ENCODE measurements around the gene CPA4.
"Not testable (repeated sequence)": the region's sequence is repeated elsewhere in the genome, so short reads cannot be mapped to it uniquely, and the experiment has no call there.

Gene CPA4

GRCh38 chr7:130304878-130305277, 11.9 kb downstream of the CPA4 start:
- Histone ChIP-seq H3K4me3 (ENCODE audit: low read length) (no peak overlapping the region), H3K9ac (ENCODE audit: low read length) (no peak overlapping the region), H3K27me3 (ENCODE audit: control insufficient read depth, insufficient read depth, low read length) (no peaks in the 10 kb centered on the region), H3K4me1 (ENCODE audit: control insufficient read depth, low read depth, low read length) (no peaks in the 10 kb centered on the region), H3K9me3 (ENCODE audit: control insufficient read depth, low read depth, low read length) (no peaks in the 10 kb centered on the region), H3K27ac (ENCODE audit: low read length) (no peak overlapping the region), H3K36me3 (ENCODE audit: control insufficient read depth, low read depth, low read length) (no peaks in the 10 kb centered on the region)

- Histone ChIP-seq H3K27me3 (ENCODE audit: control insufficient read depth, insufficient read depth, low read length) (no peaks in the 10 kb centered on the region), H3K4me1 (ENCODE audit: control insufficient read depth, low read depth, low read length) (no peaks in the 10 kb centered on the region), H3K4me3 (ENCODE audit: low read length) (no peak overlapping the region), H3K36me3 (ENCODE audit: control insufficient read depth, low read depth, low read length) (no peaks in the 10 kb centered on the region), H3K9ac (ENCODE audit: low read length) (no peak overlapping the region), H3K27ac (ENCODE audit: low read length) (no peak overlapping the region), H3K9me3 (ENCODE audit: control insufficient read depth, low read depth, low read length) (no peaks in the 10 kb centered on the region)
Measured at GRCh38 chr7:130305433-130306042, 12.6 kb downstream of the CPA4 start.

- Histone ChIP-seq H3K4me1 (ENCODE audit: control insufficient read depth, low read depth, low read length) (no peaks in the 10 kb centered on the region), H3K9ac (ENCODE audit: low read length) (no peak overlapping the region)
Measured at GRCh38 chr7:130309986-130310385, 17.0 kb downstream of the CPA4 start.

GRCh38 chr7:130314305-130314704, 21.3 kb downstream of the CPA4 start:
- no peak overlapping the region for H3K4me3 ChIP-seq (ENCODE audit: low read length)
- no peaks in the 10 kb centered on the region for H3K27me3 ChIP-seq (ENCODE audit: control insufficient read depth, insufficient read depth, low read length)
- H3K27ac ChIP-seq (ENCODE audit: low read length): no peak overlapping the region
- no peaks in the 10 kb centered on the region for H3K36me3 ChIP-seq (ENCODE audit: control insufficient read depth, low read depth, low read length)
- no peaks in the 10 kb centered on the region for H3K9me3 ChIP-seq (ENCODE audit: control insufficient read depth, low read depth, low read length)
- H3K9ac ChIP-seq (ENCODE audit: low read length): no peak overlapping the region
- H3K4me1 ChIP-seq (ENCODE audit: control insufficient read depth, low read depth, low read length): no peaks in the 10 kb centered on the region

More at GRCh38 chr7:130309986-130310385, 17.0 kb downstream of the CPA4 start:
- Histone ChIP-seq H3K27me3 (ENCODE audit: control insufficient read depth, insufficient read depth, low read length) (no peaks in the 10 kb centered on the region), H3K9me3 (ENCODE audit: control insufficient read depth, low read depth, low read length) (no peaks in the 10 kb centered on the region), H3K36me3 (ENCODE audit: control insufficient read depth, low read depth, low read length) (no peaks in the 10 kb centered on the region), H3K4me3 (ENCODE audit: low read length) (no peak overlapping the region), H3K27ac (ENCODE audit: low read length) (no peak overlapping the region)

- Histone ChIP-seq H3K4me3 (ENCODE audit: low read length) (no peak overlapping the region), H3K27me3 (ENCODE audit: control insufficient read depth, insufficient read depth, low read length) (no peaks in the 10 kb centered on the region), H3K9me3 (ENCODE audit: control insufficient read depth, low read depth, low read length) (no peaks in the 10 kb centered on the region), H3K36me3 (ENCODE audit: control insufficient read depth, low read depth, low read length) (no peaks in the 10 kb centered on the region), H3K9ac (ENCODE audit: low read length) (no peak overlapping the region), H3K27ac (ENCODE audit: low read length) (no peak overlapping the region), H3K4me1 (ENCODE audit: control insufficient read depth, low read depth, low read length) (no peaks in the 10 kb centered on the region)
Measured at GRCh38 chr7:130319541-130319940, 26.6 kb downstream of the CPA4 start.

- H3K9ac ChIP-seq (ENCODE audit: low read length); H3K27ac ChIP-seq (ENCODE audit: low read length); H3K36me3 ChIP-seq (ENCODE audit: control insufficient read depth, low read depth, low read length); H3K4me3 ChIP-seq (ENCODE audit: low read length); H3K4me1 ChIP-seq (ENCODE audit: control insufficient read depth, low read depth, low read length); H3K27me3 ChIP-seq (ENCODE audit: control insufficient read depth, insufficient read depth, low read length); H3K9me3 ChIP-seq (ENCODE audit: control insufficient read depth, low read depth, low read length): not testable (repeated sequence)
Measured at GRCh38 chr7:130321542-130322229, 28.7 kb downstream of the CPA4 start.

- Histone ChIP-seq H3K4me3 (ENCODE audit: low read length) (no peak overlapping the region), H3K9ac (ENCODE audit: low read length) (no peak overlapping the region)
Measured at GRCh38 chr7:130322615-130323014, 29.7 kb downstream of the CPA4 start.

GRCh38 chr7:130324306-130324943, 31.5 kb downstream of the CPA4 start:
- Histone ChIP-seq H3K4me1 (ENCODE audit: control insufficient read depth, low read depth, low read length) (no peaks in the 10 kb centered on the region), H3K27ac (ENCODE audit: low read length) (no peak overlapping the region), H3K9me3 (ENCODE audit: control insufficient read depth, low read depth, low read length) (no peaks in the 10 kb centered on the region), H3K4me3 (ENCODE audit: low read length) (no peak overlapping the region), H3K9ac (ENCODE audit: low read length) (no peak overlapping the region), H3K36me3 (ENCODE audit: control insufficient read depth, low read depth, low read length) (no peaks in the 10 kb centered on the region), H3K27me3 (ENCODE audit: control insufficient read depth, insufficient read depth, low read length) (no peaks in the 10 kb centered on the region)

More at GRCh38 chr7:130322615-130323014, 29.7 kb downstream of the CPA4 start:
- H3K27me3 ChIP-seq (ENCODE audit: control insufficient read depth, insufficient read depth, low read length): no peaks in the 10 kb centered on the region
- H3K4me1 ChIP-seq (ENCODE audit: control insufficient read depth, low read depth, low read length): no peaks in the 10 kb centered on the region
- no peak overlapping the region for H3K27ac ChIP-seq (ENCODE audit: low read length)
- H3K9me3 ChIP-seq (ENCODE audit: control insufficient read depth, low read depth, low read length): no peaks in the 10 kb centered on the region
- H3K36me3 ChIP-seq (ENCODE audit: control insufficient read depth, low read depth, low read length): no peaks in the 10 kb centered on the region

GRCh38 chr7:130329681-130330080, 36.7 kb downstream of the CPA4 start:
- no peaks in the 10 kb centered on the region for H3K36me3 ChIP-seq (ENCODE audit: control insufficient read depth, low read depth, low read length)
- no peak overlapping the region for H3K27ac ChIP-seq (ENCODE audit: low read length)
- no peak overlapping the region for H3K9ac ChIP-seq (ENCODE audit: low read length)
- no peak overlapping the region for H3K4me3 ChIP-seq (ENCODE audit: low read length)
- H3K4me1 ChIP-seq (ENCODE audit: control insufficient read depth, low read depth, low read length): no peaks in the 10 kb centered on the region
- no peaks in the 10 kb centered on the region for H3K9me3 ChIP-seq (ENCODE audit: control insufficient read depth, low read depth, low read length)
- H3K27me3 ChIP-seq (ENCODE audit: control insufficient read depth, insufficient read depth, low read length): no peaks in the 10 kb centered on the region

- H3K4me3 ChIP-seq (ENCODE audit: low read length): no peak overlapping the region
- H3K9me3 ChIP-seq (ENCODE audit: control insufficient read depth, low read depth, low read length): no peaks in the 10 kb centered on the region
- no peak overlapping the region for H3K27ac ChIP-seq (ENCODE audit: low read length)
- H3K4me1 ChIP-seq (ENCODE audit: control insufficient read depth, low read depth, low read length): no peaks in the 10 kb centered on the region
- no peak overlapping the region for H3K9ac ChIP-seq (ENCODE audit: low read length)
- H3K36me3 ChIP-seq (ENCODE audit: control insufficient read depth, low read depth, low read length): no peaks in the 10 kb centered on the region
- H3K27me3 ChIP-seq (ENCODE audit: control insufficient read depth, insufficient read depth, low read length): no peaks in the 10 kb centered on the region
Measured at GRCh38 chr7:130332259-130333053, 39.5 kb downstream of the CPA4 start.

- Histone ChIP-seq H3K9ac (ENCODE audit: low read length) (no peak overlapping the region), H3K4me1 (ENCODE audit: control insufficient read depth, low read depth, low read length) (peaks cover 11% of the 10 kb centered on the region), H3K4me3 (ENCODE audit: low read length) (no peak overlapping the region), H3K27ac (ENCODE audit: low read length) (no peak overlapping the region), H3K36me3 (ENCODE audit: control insufficient read depth, low read depth, low read length) (no peaks in the 10 kb centered on the region), H3K27me3 (ENCODE audit: control insufficient read depth, insufficient read depth, low read length) (no peaks in the 10 kb centered on the region), H3K9me3 (ENCODE audit: control insufficient read depth, low read depth, low read length) (no peaks in the 10 kb centered on the region)
Measured at GRCh38 chr7:130333832-130334231, 40.9 kb downstream of the CPA4 start.

Data from iPS-18a (cell line).